Liver (tissue), 9 donors: ENCODE measurements around the gene IL25. TPM values are rescaled to one million over a fixed set of nuclear protein-coding genes. Genes with fewer than 3 reads are reported as not detected.

Experiments used
- DNase-seq: peaks from one replicate; pipeline ENCODE4 v3.0.0-alpha.2; 2017; ENCODE audit warnings: low spot score
- H3K27ac ChIP-seq, 2 donors: one replicate each; pipeline ENCODE4 v1.7.0; 2013; ENCODE audit warnings: inconsistent platforms in 2 of 2, low read length in 2 of 2, control low read depth in 1 of 2, low read depth in 1 of 2, mild to moderate bottlenecking in 1 of 2
- H3K27me3 ChIP-seq, 4 donors: one replicate each; pipeline versions ENCODE4 v1.6.1 to v1.7.0; 2013; ENCODE audit warnings: low read length in 3 of 4, inconsistent platforms in 1 of 4, mild to moderate bottlenecking in 1 of 4, moderate library complexity in 1 of 4; ENCODE audit not compliant: control insufficient read depth in 4 of 4, insufficient read depth in 4 of 4
- H3K36me3 ChIP-seq, 4 donors: one replicate each; pipeline versions ENCODE4 v1.6.1 to v1.7.0; 2013; ENCODE audit warnings: low read length in 3 of 4, mild to moderate bottlenecking in 3 of 4, low read depth in 1 of 4, moderate library complexity in 1 of 4; ENCODE audit not compliant: control insufficient read depth in 4 of 4, insufficient read depth in 3 of 4
- H3K4me1 ChIP-seq, 4 donors: one replicate each; pipeline versions ENCODE4 v1.6.1 to v1.7.0; 2013; ENCODE audit warnings: low read length in 3 of 4, mild to moderate bottlenecking in 3 of 4, moderate library complexity in 1 of 4; ENCODE audit not compliant: control insufficient read depth in 4 of 4, insufficient read depth in 4 of 4
- H3K4me3 ChIP-seq, 3 donors: one replicate each; pipeline versions ENCODE4 v1.6.1 to v1.7.0; 2013; ENCODE audit warnings: low read length in 3 of 3, control low read depth in 1 of 3, low read depth in 1 of 3, mild to moderate bottlenecking in 1 of 3
- H3K9ac ChIP-seq, 2 donors: one replicate each; pipeline ENCODE4 v1.7.0; 2013; ENCODE audit warnings: low read length in 2 of 2, mild to moderate bottlenecking in 2 of 2, moderate library complexity in 2 of 2, control low read depth in 1 of 2, low read depth in 1 of 2
- H3K9me3 ChIP-seq, 4 donors: one replicate each; pipeline versions ENCODE4 v1.6.1 to v1.7.0; 2013; ENCODE audit warnings: low read length in 3 of 4; ENCODE audit not compliant: control insufficient read depth in 4 of 4
- EGR1 ChIP-seq, 2 donors: IDR thresholded peaks; 2 replicates each; pipeline ENCODE4 v1.6.1; 2016 to 2018; ENCODE audit warnings: antibody characterized with exemption in 2 of 2, low read depth in 2 of 2
- FOXA2 ChIP-seq: IDR thresholded peaks from 2 replicates; pipeline ENCODE4 v1.6.1; 2016; ENCODE audit warnings: antibody characterized with exemption
- GABPA ChIP-seq, 2 donors: IDR thresholded peaks in 1 of 2; conservative IDR thresholded peaks in 1 of 2; 2 replicates each; pipeline ENCODE4 v1.6.1; 2016; ENCODE audit warnings: antibody characterized with exemption in 2 of 2, mild to moderate bottlenecking in 1 of 2, moderate library complexity in 1 of 2
- HNF4A ChIP-seq, 2 donors: conservative IDR thresholded peaks; 2 replicates each; pipeline ENCODE4 v1.6.1; 2016; ENCODE audit warnings: antibody characterized with exemption in 2 of 2, mild to moderate bottlenecking in 2 of 2
- HNF4G ChIP-seq: IDR thresholded peaks from 2 replicates; pipeline ENCODE4 v1.6.1; 2016; ENCODE audit warnings: antibody characterized with exemption
- JUND ChIP-seq, 2 donors: IDR thresholded peaks; 2 replicates each; pipeline ENCODE4 v1.6.1; 2016; ENCODE audit warnings: antibody characterized with exemption in 2 of 2
- NR2F2 ChIP-seq: IDR thresholded peaks from 2 replicates; pipeline ENCODE4 v1.6.1; 2016; ENCODE audit warnings: antibody characterized with exemption
- RXRA ChIP-seq, 2 donors: IDR thresholded peaks; 2 replicates each; pipeline ENCODE4 v1.6.1; 2017 to 2018; ENCODE audit warnings: antibody characterized with exemption in 2 of 2, mild to moderate bottlenecking in 1 of 2
- SP1 ChIP-seq: IDR thresholded peaks from 2 replicates; pipeline ENCODE4 v1.6.1; 2018; ENCODE audit warnings: antibody characterized with exemption, mild to moderate bottlenecking
- TAF1 ChIP-seq: conservative IDR thresholded peaks from 2 replicates; pipeline ENCODE4 v1.6.1; 2016; ENCODE audit warnings: antibody characterized with exemption, mild to moderate bottlenecking
- YY1 ChIP-seq: IDR thresholded peaks from 2 replicates; pipeline ENCODE4 v1.6.1; 2016; ENCODE audit warnings: antibody characterized with exemption, mild to moderate bottlenecking
- whole genome bisulfite sequencing: extraction: QIAGEN DNeasy Blood & Tissue Kit; methylation state at CpG from one replicate; pipeline ENCODE4 v1.1.7; 2013; 5-methylcytosine and 5-hydroxymethylcytosine counted together
- polyA plus RNA-seq, 2 donors: library from polyadenylated mRNA; stranded (reverse) in 1 of 2; unstranded in 1 of 2; fragments of 200-250 nt in 1 of 2; fragments of >200 nt in 1 of 2; fragmentation: Nextera tagmentation in 1 of 2; extraction: Ambion mirVana in 1 of 2; gene quantifications; one replicate each; pipeline versions ENCODE4 v1.2.1 to v1.2.3, GENCODE V29; 2013 to 2015
- total RNA-seq, 2 donors: library from RNA; depleted of rRNA; stranded (reverse); fragments of >200 nt; gene quantifications; one replicate each; pipeline ENCODE4 v1.2.3, GENCODE V29; 2014
- TF ChIP-seq, protein P1 (sequence below): IDR thresholded peaks from 2 replicates; pipeline ENCODE4 v1.6.1; 2016; ENCODE audit warnings: antibody characterized with exemption
- TF ChIP-seq, protein P2 (sequence below): IDR thresholded peaks from 2 replicates; pipeline ENCODE4 v1.6.1; 2016; ENCODE audit warnings: antibody characterized with exemption
- TF ChIP-seq, protein P3 (sequence below): IDR thresholded peaks from 2 replicates; pipeline ENCODE4 v1.6.1; 2016; ENCODE audit warnings: antibody characterized with exemption
- TF ChIP-seq, protein P4 (sequence below): IDR thresholded peaks from 2 replicates; pipeline ENCODE4 v1.6.1; 2016; ENCODE audit warnings: antibody characterized with exemption, mild to moderate bottlenecking
- TF ChIP-seq, protein P5 (sequence below): fragments of 150-350 bp; IDR thresholded peaks from 2 replicates; pipeline ENCODE4 v1.5.1; 2017; ENCODE audit warnings: improper control_type of control experiment, low read depth, low read length; ENCODE audit not compliant: missing input control
- donor health status: healthy.
- donor health status: healthy.
- donor health status: healthy.
- donor health status: healthy.
- donor health status: healthy.

IL25 gene
- total and polyA plus RNA-seq, 4 donors, result not detected

DNA sequence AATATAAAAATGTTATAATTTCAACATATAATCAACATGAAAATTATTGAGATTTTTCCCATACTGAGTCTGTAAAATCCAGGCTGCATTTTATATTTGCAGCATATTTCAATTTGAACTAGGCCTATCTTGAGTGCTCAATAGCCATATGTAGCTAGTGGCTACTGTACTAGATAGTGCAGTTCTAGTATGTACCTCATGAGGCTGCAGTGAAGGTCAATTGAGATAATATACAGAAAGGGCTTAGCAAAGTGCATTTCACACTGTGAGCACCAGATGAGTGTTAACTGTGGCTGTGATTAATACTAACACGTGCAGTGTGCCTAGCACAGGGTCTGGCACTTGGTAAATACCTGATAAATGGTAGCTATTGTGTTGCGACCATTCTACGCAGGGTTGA is 14.6 kb upstream of the IL25 start (continued):
- TF ChIP-seq, protein P1, sequence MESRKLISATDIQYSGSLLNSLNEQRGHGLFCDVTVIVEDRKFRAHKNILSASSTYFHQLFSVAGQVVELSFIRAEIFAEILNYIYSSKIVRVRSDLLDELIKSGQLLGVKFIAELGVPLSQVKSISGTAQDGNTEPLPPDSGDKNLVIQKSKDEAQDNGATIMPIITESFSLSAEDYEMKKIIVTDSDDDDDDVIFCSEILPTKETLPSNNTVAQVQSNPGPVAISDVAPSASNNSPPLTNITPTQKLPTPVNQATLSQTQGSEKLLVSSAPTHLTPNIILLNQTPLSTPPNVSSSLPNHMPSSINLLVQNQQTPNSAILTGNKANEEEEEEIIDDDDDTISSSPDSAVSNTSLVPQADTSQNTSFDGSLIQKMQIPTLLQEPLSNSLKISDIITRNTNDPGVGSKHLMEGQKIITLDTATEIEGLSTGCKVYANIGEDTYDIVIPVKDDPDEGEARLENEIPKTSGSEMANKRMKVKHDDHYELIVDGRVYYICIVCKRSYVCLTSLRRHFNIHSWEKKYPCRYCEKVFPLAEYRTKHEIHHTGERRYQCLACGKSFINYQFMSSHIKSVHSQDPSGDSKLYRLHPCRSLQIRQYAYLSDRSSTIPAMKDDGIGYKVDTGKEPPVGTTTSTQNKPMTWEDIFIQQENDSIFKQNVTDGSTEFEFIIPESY, result no peak
- no peak for TF ChIP-seq FOXA2
- no peak for TF ChIP-seq HNF4A (conservative IDR thresholded peaks at IDR 0.05)
- no peak for TF ChIP-seq SP1
- TF ChIP-seq JUND (IDR thresholded peaks at IDR 0.05), result no peak

GRCh38 chr14:23358553-23359166 is 13.9 kb upstream of the IL25 start:
- TF ChIP-seq, protein P1, result no peak
- TF ChIP-seq YY1, result no peak
- DNase-seq, result no peak
- 87% methylated on average over 12 of the region's 12 CpGs for WGBS

GRCh38 chr14:23359167-23359626 is 13.4 kb upstream of the IL25 start:
- 72% methylated on average over 11 of the region's 11 CpGs for WGBS
- Histone ChIP-seq H3K36me3 (no peaks in the 10 kb centered on the region), H3K27me3 (peaks cover 0 to 9% (median under 1%) of the 10 kb centered on the region in 4 donors), H3K4me3 (no peak overlapping the region), H3K4me1 (no peaks in the 10 kb centered on the region), H3K27ac (no peak overlapping the region), H3K9me3 (no peaks in the 10 kb centered on the region), H3K9ac (no peak overlapping the region)
- DNase-seq, result no peak
- TF ChIP-seq, protein P2, sequence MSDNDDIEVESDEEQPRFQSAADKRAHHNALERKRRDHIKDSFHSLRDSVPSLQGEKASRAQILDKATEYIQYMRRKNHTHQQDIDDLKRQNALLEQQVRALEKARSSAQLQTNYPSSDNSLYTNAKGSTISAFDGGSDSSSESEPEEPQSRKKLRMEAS, result no peak
- TF ChIP-seq SP1 (no peak), JUND (IDR thresholded peaks at IDR 0.05) (no peak), EGR1 (IDR thresholded peaks at IDR 0.05; ENCODE audit: low read depth in 2 of 2) (no peak), FOXA2 (no peak), RXRA (IDR thresholded peaks at IDR 0.05) (no peak), GABPA (IDR thresholded peaks at IDR 0.05 in 1 of 2, conservative IDR thresholded peaks at IDR 0.05 in 1 of 2) (no peak), NR2F2 (no peak), YY1 (no peak), HNF4G (no peak), TAF1 (no peak), HNF4A (conservative IDR thresholded peaks at IDR 0.05) (no peak)
- TF ChIP-seq, protein P3, sequence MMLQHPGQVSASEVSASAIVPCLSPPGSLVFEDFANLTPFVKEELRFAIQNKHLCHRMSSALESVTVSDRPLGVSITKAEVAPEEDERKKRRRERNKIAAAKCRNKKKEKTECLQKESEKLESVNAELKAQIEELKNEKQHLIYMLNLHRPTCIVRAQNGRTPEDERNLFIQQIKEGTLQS, result no peak
- TF ChIP-seq, protein P4, sequence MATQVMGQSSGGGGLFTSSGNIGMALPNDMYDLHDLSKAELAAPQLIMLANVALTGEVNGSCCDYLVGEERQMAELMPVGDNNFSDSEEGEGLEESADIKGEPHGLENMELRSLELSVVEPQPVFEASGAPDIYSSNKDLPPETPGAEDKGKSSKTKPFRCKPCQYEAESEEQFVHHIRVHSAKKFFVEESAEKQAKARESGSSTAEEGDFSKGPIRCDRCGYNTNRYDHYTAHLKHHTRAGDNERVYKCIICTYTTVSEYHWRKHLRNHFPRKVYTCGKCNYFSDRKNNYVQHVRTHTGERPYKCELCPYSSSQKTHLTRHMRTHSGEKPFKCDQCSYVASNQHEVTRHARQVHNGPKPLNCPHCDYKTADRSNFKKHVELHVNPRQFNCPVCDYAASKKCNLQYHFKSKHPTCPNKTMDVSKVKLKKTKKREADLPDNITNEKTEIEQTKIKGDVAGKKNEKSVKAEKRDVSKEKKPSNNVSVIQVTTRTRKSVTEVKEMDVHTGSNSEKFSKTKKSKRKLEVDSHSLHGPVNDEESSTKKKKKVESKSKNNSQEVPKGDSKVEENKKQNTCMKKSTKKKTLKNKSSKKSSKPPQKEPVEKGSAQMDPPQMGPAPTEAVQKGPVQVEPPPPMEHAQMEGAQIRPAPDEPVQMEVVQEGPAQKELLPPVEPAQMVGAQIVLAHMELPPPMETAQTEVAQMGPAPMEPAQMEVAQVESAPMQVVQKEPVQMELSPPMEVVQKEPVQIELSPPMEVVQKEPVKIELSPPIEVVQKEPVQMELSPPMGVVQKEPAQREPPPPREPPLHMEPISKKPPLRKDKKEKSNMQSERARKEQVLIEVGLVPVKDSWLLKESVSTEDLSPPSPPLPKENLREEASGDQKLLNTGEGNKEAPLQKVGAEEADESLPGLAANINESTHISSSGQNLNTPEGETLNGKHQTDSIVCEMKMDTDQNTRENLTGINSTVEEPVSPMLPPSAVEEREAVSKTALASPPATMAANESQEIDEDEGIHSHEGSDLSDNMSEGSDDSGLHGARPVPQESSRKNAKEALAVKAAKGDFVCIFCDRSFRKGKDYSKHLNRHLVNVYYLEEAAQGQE, result no peak
- TF ChIP-seq, protein P1, result no peak
- TF ChIP-seq, protein P5, sequence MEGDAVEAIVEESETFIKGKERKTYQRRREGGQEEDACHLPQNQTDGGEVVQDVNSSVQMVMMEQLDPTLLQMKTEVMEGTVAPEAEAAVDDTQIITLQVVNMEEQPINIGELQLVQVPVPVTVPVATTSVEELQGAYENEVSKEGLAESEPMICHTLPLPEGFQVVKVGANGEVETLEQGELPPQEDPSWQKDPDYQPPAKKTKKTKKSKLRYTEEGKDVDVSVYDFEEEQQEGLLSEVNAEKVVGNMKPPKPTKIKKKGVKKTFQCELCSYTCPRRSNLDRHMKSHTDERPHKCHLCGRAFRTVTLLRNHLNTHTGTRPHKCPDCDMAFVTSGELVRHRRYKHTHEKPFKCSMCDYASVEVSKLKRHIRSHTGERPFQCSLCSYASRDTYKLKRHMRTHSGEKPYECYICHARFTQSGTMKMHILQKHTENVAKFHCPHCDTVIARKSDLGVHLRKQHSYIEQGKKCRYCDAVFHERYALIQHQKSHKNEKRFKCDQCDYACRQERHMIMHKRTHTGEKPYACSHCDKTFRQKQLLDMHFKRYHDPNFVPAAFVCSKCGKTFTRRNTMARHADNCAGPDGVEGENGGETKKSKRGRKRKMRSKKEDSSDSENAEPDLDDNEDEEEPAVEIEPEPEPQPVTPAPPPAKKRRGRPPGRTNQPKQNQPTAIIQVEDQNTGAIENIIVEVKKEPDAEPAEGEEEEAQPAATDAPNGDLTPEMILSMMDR, result no peak

More at GRCh38 chr14:23358553-23359166, 13.9 kb upstream of the IL25 start:
- no peaks in the 10 kb centered on the region for H3K4me1 ChIP-seq
- H3K9ac ChIP-seq, result no peak overlapping the region
- H3K36me3 ChIP-seq, result no peaks in the 10 kb centered on the region
- H3K27me3 ChIP-seq, result peaks cover 0 to 7% (median 0%) of the 10 kb centered on the region in 4 donors
- H3K27ac ChIP-seq, result no peak overlapping the region
- H3K4me3 ChIP-seq, result no peak overlapping the region
- H3K9me3 ChIP-seq, result no peaks in the 10 kb centered on the region
